Upper lobe of right lung (tissue), 1 donor: ENCODE data around the gene ADCY10. TPM values are rescaled to one million over a fixed set of nuclear protein-coding genes. Genes with fewer than 3 reads are reported as not detected.

ENCODE experiments used
- ATAC-seq: fragments of 200-7000 bp; cut with Tn5 transposase; one replicate; pipeline ENCODE4 v1.9.1; 2020; ENCODE audit warnings: mild to moderate bottlenecking, moderate library complexity
- DNase-seq: peaks from one replicate; pipeline ENCODE4 v3.0.0-alpha.2; 2020
- H3K27ac ChIP-seq: fragments of 200-600 bp; one replicate; pipeline ENCODE4 v1.8.0; 2022
- H3K27me3 ChIP-seq: fragments of 200-600 bp; one replicate; pipeline ENCODE4 v1.8.0; 2022; ENCODE audit warnings: mild to moderate bottlenecking
- H3K36me3 ChIP-seq: fragments of 200-600 bp; one replicate; pipeline ENCODE4 v1.8.0; 2022
- H3K4me1 ChIP-seq: fragments of 200-600 bp; one replicate; pipeline ENCODE4 v1.8.0; 2022
- H3K4me3 ChIP-seq: fragments of 200-600 bp; one replicate; pipeline ENCODE4 v1.8.0; 2022; ENCODE audit warnings: mild to moderate bottlenecking
- H3K9me3 ChIP-seq: fragments of 200-600 bp; one replicate; pipeline ENCODE4 v1.8.0; 2022
- intact Hi-C: fragments of 100-400 bp; cut with DNase I; formaldehyde crosslinking; loops from one replicate; pipeline ENCODE4 v1.11.0; 2022
- total RNA-seq: library from RNA; stranded (reverse); fragmentation: NEBNext Ultra II Directional; extraction: Animal tissue kit (Norgen Biotek cat#: 25700); gene quantifications from one replicate; pipeline ENCODE4 v1.2.1, GENCODE V29; 2021
- TF ChIP-seq, protein P1 (sequence below): fragments of 200-600 bp; IDR thresholded peaks from one replicate; pipeline ENCODE4 v1.8.0; 2022; ENCODE audit warnings: antibody characterized with exemption
- donor health status: DM: no; HTN: yes; CAD: no; lungs with severe emphysema.

The ADCY10 gene
- total RNA-seq, 1 donor from 2014 or later: 0.29 TPM

DNA sequence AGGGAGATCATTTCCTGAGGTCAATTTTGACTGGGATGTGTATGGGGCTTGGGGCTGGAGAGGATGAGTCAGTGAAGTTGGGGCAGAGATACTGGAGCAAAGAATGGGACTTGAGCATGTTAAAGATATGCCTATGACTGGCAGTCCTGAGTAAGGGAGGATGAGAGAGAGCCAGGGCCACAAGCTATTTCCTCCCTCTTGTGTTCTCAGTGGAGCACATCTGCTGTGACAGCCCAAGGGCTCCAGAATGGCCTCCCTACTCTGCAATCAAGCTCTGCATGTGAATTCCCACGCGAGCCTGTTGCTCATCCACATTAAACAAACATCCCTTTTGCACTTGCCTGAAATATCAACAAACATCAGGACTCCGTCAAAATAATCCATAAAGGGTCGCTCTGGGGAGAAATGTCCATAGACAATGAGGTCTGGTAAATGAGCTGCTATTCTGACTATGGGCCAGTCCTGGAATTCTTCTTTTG lies 9.2 kb downstream of the ADCY10 start:
- Histone ChIP-seq H3K4me1 (peaks cover 8% of the 10 kb centered on the region), H3K9me3 (no peaks in the 10 kb centered on the region), H3K27ac (peak overlapping the region; percentile 32), H3K27me3 (no peaks in the 10 kb centered on the region), H3K36me3 (no peaks in the 10 kb centered on the region), H3K4me3 (no peak overlapping the region)
- TF ChIP-seq, protein P1, sequence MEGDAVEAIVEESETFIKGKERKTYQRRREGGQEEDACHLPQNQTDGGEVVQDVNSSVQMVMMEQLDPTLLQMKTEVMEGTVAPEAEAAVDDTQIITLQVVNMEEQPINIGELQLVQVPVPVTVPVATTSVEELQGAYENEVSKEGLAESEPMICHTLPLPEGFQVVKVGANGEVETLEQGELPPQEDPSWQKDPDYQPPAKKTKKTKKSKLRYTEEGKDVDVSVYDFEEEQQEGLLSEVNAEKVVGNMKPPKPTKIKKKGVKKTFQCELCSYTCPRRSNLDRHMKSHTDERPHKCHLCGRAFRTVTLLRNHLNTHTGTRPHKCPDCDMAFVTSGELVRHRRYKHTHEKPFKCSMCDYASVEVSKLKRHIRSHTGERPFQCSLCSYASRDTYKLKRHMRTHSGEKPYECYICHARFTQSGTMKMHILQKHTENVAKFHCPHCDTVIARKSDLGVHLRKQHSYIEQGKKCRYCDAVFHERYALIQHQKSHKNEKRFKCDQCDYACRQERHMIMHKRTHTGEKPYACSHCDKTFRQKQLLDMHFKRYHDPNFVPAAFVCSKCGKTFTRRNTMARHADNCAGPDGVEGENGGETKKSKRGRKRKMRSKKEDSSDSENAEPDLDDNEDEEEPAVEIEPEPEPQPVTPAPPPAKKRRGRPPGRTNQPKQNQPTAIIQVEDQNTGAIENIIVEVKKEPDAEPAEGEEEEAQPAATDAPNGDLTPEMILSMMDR: no peak
- intact Hi-C loops: no loop called here
- no peak for DNase-seq
- peak; percentile 34 for ATAC-seq

DNA sequence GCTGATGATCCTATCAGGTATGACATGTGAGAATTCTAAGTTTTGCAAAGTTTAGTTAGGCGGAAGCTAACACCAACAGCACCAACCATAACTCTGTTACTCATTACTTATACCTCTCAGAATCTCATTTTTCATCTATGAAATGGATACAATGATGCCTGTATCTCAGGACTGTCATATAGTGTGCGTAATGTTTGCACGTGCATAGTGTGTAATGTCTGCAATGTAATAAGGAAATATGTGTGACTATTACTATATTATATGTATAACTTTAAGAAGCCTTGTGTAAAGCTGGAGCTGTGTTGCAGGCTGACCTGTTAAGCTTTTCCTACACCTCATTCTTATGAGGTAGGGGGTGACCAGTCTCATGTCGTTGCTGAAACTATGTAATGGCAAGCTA lies 13.0 kb downstream of the ADCY10 start:
- H3K27me3 ChIP-seq: no peaks in the 10 kb centered on the region
- no peak overlapping the region for H3K4me3 ChIP-seq
- no peak overlapping the region for H3K27ac ChIP-seq
- peaks cover 8% of the 10 kb centered on the region for H3K4me1 ChIP-seq
- ATAC-seq: no peak
- H3K9me3 ChIP-seq: no peaks in the 10 kb centered on the region
- TF ChIP-seq, protein P1: no peak
- H3K36me3 ChIP-seq: no peaks in the 10 kb centered on the region
- no peak for DNase-seq
- intact Hi-C loops: no loop called here

DNA sequence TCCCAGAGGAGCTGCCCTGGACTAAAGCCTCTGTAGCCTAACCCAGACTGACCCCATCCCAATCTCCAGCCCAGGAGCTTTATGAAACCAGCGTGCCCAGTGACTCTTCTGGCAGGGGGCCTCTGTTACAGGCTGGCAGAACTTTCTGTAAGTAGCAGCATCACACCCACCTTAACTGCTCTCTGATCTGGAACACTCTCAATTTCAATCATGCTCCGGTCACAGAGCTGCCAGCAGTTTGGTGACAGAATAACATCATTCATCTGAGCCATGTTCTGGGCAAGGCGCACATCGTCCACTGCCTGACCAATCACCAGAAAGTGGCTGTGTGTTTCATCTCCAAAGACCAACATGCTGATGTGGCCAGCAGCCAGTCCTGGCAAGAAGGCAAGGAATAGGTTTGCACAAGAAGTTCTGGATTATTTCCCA lies 14.7 kb downstream of the ADCY10 start:
- ATAC-seq (no peak), DNase-seq (no peak)
- H3K9me3 ChIP-seq: no peaks in the 10 kb centered on the region
- H3K27ac ChIP-seq: no peak overlapping the region
- no peak overlapping the region for H3K4me3 ChIP-seq
- TF ChIP-seq, protein P1: no peak
- intact Hi-C loops: no loop called here
- no peaks in the 10 kb centered on the region for H3K4me1 ChIP-seq
- no peaks in the 10 kb centered on the region for H3K36me3 ChIP-seq
- H3K27me3 ChIP-seq: no peaks in the 10 kb centered on the region

DNA sequence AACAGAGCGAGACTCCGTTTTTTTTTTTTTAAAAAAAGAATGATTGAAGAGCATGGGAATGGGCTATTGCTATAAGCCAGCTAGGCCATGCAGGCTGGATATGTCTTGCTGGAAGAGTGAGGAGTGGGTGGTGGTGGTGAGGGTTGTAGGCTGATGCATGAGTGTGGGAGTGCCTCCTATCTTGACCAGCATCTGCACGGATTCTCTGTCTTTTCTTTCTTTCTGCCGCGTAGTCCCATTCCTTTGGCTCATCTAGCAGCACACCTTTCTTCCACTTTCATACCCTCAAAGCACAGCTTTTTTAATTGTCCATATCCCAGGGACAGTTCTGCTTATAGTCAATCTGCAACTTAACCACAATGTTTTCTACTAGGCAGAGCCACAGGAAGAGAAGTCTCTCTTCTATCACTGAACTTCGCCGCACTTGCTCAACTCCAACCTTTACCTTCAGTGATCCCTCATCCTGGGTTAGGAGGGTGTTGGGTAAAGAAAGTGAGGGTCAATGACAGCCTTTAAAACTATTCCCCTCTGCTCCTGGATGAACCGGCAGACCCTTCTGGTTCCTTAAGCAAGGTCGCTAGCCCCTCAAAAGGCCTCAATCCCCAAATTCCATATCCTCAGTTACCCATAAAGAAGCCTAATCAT lies 15.2 kb downstream of the ADCY10 start:
- Histone ChIP-seq H3K4me1 (no peaks in the 10 kb centered on the region), H3K4me3 (no peak overlapping the region), H3K9me3 (no peaks in the 10 kb centered on the region), H3K27me3 (no peaks in the 10 kb centered on the region), H3K27ac (no peak overlapping the region), H3K36me3 (no peaks in the 10 kb centered on the region)
- no peak for DNase-seq
- intact Hi-C loops: no loop called here
- no peak for ATAC-seq
- TF ChIP-seq, protein P1: no peak

DNA sequence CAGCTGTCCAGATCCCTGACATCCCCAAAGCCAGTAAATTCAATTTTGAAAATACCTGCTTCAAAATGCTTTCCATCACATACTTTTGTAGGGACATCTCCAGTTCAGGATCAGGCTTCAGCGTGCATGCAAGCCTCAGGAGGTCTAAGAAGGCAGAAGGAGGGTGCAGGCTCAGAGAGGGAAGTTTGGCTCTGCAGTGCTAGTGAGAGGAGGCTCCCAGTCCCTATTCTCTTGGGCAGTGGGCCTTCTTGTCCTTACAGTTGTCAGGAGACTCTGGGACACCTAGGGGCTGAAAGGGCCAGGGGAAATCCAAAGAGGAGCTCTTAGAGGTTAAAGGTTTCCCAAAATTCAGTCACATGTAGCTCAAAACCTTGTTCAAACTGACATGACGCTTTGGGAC lies 20.1 kb downstream of the ADCY10 start:
- H3K36me3 ChIP-seq: no peaks in the 10 kb centered on the region
- no peaks in the 10 kb centered on the region for H3K4me1 ChIP-seq
- H3K9me3 ChIP-seq: no peaks in the 10 kb centered on the region
- ATAC-seq (peak; percentile 38), DNase-seq (no peak)
- H3K4me3 ChIP-seq: no peak overlapping the region
- H3K27ac ChIP-seq: no peak overlapping the region
- no peaks in the 10 kb centered on the region for H3K27me3 ChIP-seq
- intact Hi-C loops: no loop called here
- TF ChIP-seq, protein P1: no peak
